ENCODE results near the gene ZNF557.

ZNF557 gene

GRCh38 chr19:7109678-7110289 lies 40.3 kb downstream of the ZNF557 start:
- in situ Hi-C loops (cut with HindIII; ENCODE audit: low sequenced_read_pairs), result no loop called here
- no peak for TF ChIP-seq CTCF (IDR thresholded peaks at IDR 0.05; ENCODE audit: low read depth, low read length)
- no peak overlapping the region for H3K4me3 ChIP-seq (ENCODE audit: low read depth, low read length)
- DNase-seq (ENCODE audit: low read depth, low spot score), result no peak

GRCh38 chr19:7112675-7113074 lies 43.2 kb downstream of the ZNF557 start:
- no peak overlapping the region for H3K4me3 ChIP-seq (ENCODE audit: low read depth, low read length)
- no peak for DNase-seq (ENCODE audit: low read depth, low spot score)
- in situ Hi-C loops (cut with HindIII; ENCODE audit: low sequenced_read_pairs), result no loop called here
- no peak for TF ChIP-seq CTCF (IDR thresholded peaks at IDR 0.05; ENCODE audit: low read depth, low read length)

- no peak overlapping the region for H3K4me3 ChIP-seq (ENCODE audit: low read depth, low read length)
- TF ChIP-seq CTCF (IDR thresholded peaks at IDR 0.05; ENCODE audit: low read depth, low read length), result no peak
- in situ Hi-C loops (cut with HindIII; ENCODE audit: low sequenced_read_pairs), result no loop called here
- no peak for DNase-seq (ENCODE audit: low read depth, low spot score)
Measured at GRCh38 chr19:7113233-7113632, 43.7 kb downstream of the ZNF557 start.

- DNase-seq (ENCODE audit: low read depth, low spot score), result no peak
- no peak overlapping the region for H3K4me3 ChIP-seq (ENCODE audit: low read depth, low read length)
- TF ChIP-seq CTCF (IDR thresholded peaks at IDR 0.05; ENCODE audit: low read depth, low read length), result no peak
- in situ Hi-C loops (cut with HindIII; ENCODE audit: low sequenced_read_pairs), result no loop called here
Measured at GRCh38 chr19:7115721-7116120, 46.2 kb downstream of the ZNF557 start.

- TF ChIP-seq CTCF (IDR thresholded peaks at IDR 0.05; ENCODE audit: low read depth, low read length), result no peak
- in situ Hi-C loops (cut with HindIII; ENCODE audit: low sequenced_read_pairs), result no loop called here
- no peak overlapping the region for H3K4me3 ChIP-seq (ENCODE audit: low read depth, low read length)
- DNase-seq (ENCODE audit: low read depth, low spot score), result no peak
Measured at GRCh38 chr19:7117248-7117647, 47.7 kb downstream of the ZNF557 start.

GRCh38 chr19:7119582-7119981 lies 50.1 kb downstream of the ZNF557 start:
- H3K4me3 ChIP-seq (ENCODE audit: low read depth, low read length), result no peak overlapping the region
- in situ Hi-C loops (cut with HindIII; ENCODE audit: low sequenced_read_pairs), result no loop called here
- DNase-seq (ENCODE audit: low read depth, low spot score), result no peak
- no peak for TF ChIP-seq CTCF (IDR thresholded peaks at IDR 0.05; ENCODE audit: low read depth, low read length)

- no peak for DNase-seq (ENCODE audit: low read depth, low spot score)
Measured at GRCh38 chr19:7120499-7120898, 51.0 kb downstream of the ZNF557 start.

More at GRCh38 chr19:7120499-7120898, 51.0 kb downstream of the ZNF557 start:
- no peak for TF ChIP-seq CTCF (IDR thresholded peaks at IDR 0.05; ENCODE audit: low read depth, low read length)
- in situ Hi-C loops (cut with HindIII; ENCODE audit: low sequenced_read_pairs), result no loop called here
- H3K4me3 ChIP-seq (ENCODE audit: low read depth, low read length), result no peak overlapping the region
